LNCaP clone FGC (cell line): ENCODE data around the gene FSD2.

Experiments used
- DNase-seq: peaks from one replicate; pipeline ENCODE4 v3.0.0-alpha.2; 2011; ENCODE audit warnings: low read depth
- H3K4me3 ChIP-seq: 2 replicates; pipeline ENCODE4 v1.5.1; 2011; ENCODE audit warnings: mild to moderate bottlenecking, low read depth, low read length, control low read depth
- CTCF ChIP-seq: IDR thresholded peaks from 2 replicates; pipeline ENCODE4 v1.5.1; 2012; ENCODE audit warnings: mild to moderate bottlenecking; ENCODE audit not compliant: control insufficient read depth, insufficient read depth; ENCODE audit errors: extremely low read depth

Gene FSD2

GRCh38 chr15:82737975-82738374 lies 67.9 kb downstream of the FSD2 start:
- TF ChIP-seq CTCF: no peak
- no peak for DNase-seq

GRCh38 chr15:82731527-82731926 lies 74.3 kb downstream of the FSD2 start:
- no peak for DNase-seq
- H3K4me3 ChIP-seq: no peak overlapping the region
- TF ChIP-seq CTCF: no peak

More at GRCh38 chr15:82737975-82738374, 67.9 kb downstream of the FSD2 start:
- H3K4me3 ChIP-seq: no peak overlapping the region

- DNase-seq: no peak
- TF ChIP-seq CTCF: no peak
Observed at GRCh38 chr15:82730022-82730530, 75.8 kb downstream of the FSD2 start.

GRCh38 chr15:82726816-82727215 lies 79.1 kb downstream of the FSD2 start:
- no peak for TF ChIP-seq CTCF

More at GRCh38 chr15:82730022-82730530, 75.8 kb downstream of the FSD2 start:
- H3K4me3 ChIP-seq: no peak overlapping the region

GRCh38 chr15:82715003-82715402 lies 90.9 kb downstream of the FSD2 start:
- TF ChIP-seq CTCF: no peak
- no peak overlapping the region for H3K4me3 ChIP-seq
- no peak for DNase-seq

More at GRCh38 chr15:82726816-82727215, 79.1 kb downstream of the FSD2 start:
- H3K4me3 ChIP-seq: no peak overlapping the region
- DNase-seq: no peak

GRCh38 chr15:82714016-82714415 lies 91.9 kb downstream of the FSD2 start:
- no peak for TF ChIP-seq CTCF
- DNase-seq: no peak
- no peak overlapping the region for H3K4me3 ChIP-seq

- no peak overlapping the region for H3K4me3 ChIP-seq
Observed at GRCh38 chr15:82712036-82712435, 93.8 kb downstream of the FSD2 start.

More at GRCh38 chr15:82712036-82712435, 93.8 kb downstream of the FSD2 start:
- DNase-seq: no peak
- no peak for TF ChIP-seq CTCF
